GM18499 (cell line): ENCODE results near the gene GDPD5.
A peak's percentile ranks its signal among the peaks of the same experiment; 100 is the strongest.

Experiments used
- ATAC-seq: cut with Tn5 transposase; IDR thresholded peaks from one replicate; pipeline ENCODE4 v1.9.1; 2021; ENCODE audit warnings: moderate number of reproducible peaks; ENCODE audit not compliant: insufficient read depth, unreplicated experiment

The GDPD5 gene

GRCh38 chr11:75536786-75537641 is 11.3 kb upstream of the GDPD5 start:
- ATAC-seq = peak; percentile 75

- no peak for ATAC-seq
Observed at GRCh38 chr11:75535071-75535470, 9.3 kb upstream of the GDPD5 start.

- ATAC-seq = no peak
Observed at GRCh38 chr11:75534259-75535069, 8.7 kb upstream of the GDPD5 start.

GRCh38 chr11:75533896-75534258 is 8.1 kb upstream of the GDPD5 start:
- no peak for ATAC-seq

- no peak for ATAC-seq
Observed at GRCh38 chr11:75532200-75533048, 6.7 kb upstream of the GDPD5 start.

GRCh38 chr11:75531325-75531724 is 5.6 kb upstream of the GDPD5 start:
- no peak for ATAC-seq

GRCh38 chr11:75530577-75530976 is 4.8 kb upstream of the GDPD5 start:
- ATAC-seq = no peak

GRCh38 chr11:75527938-75528735 is 2.4 kb upstream of the GDPD5 start:
- ATAC-seq = no peak

GRCh38 chr11:75527130-75527529 is 1.4 kb upstream of the GDPD5 start:
- no peak for ATAC-seq

- no peak for ATAC-seq
Observed at GRCh38 chr11:75526192-75526541, 426 bp upstream of the GDPD5 start.

- no peak for ATAC-seq
Observed at GRCh38 chr11:75524665-75525432, 892 bp downstream of the GDPD5 start.

GRCh38 chr11:75523811-75524664 is 1.7 kb downstream of the GDPD5 start:
- ATAC-seq = no peak

GRCh38 chr11:75523189-75523588 is 2.6 kb downstream of the GDPD5 start:
- ATAC-seq = no peak

GRCh38 chr11:75522286-75523044 is 3.3 kb downstream of the GDPD5 start:
- no peak for ATAC-seq

GRCh38 chr11:75520688-75521087 is 5.1 kb downstream of the GDPD5 start:
- ATAC-seq = no peak

- ATAC-seq = no peak
Observed at GRCh38 chr11:75518771-75519653, 6.7 kb downstream of the GDPD5 start.

- ATAC-seq = no peak
Observed at GRCh38 chr11:75518204-75518549, 7.6 kb downstream of the GDPD5 start.
